ENCODE data around the gene TAP2.

The TAP2 gene

DNA sequence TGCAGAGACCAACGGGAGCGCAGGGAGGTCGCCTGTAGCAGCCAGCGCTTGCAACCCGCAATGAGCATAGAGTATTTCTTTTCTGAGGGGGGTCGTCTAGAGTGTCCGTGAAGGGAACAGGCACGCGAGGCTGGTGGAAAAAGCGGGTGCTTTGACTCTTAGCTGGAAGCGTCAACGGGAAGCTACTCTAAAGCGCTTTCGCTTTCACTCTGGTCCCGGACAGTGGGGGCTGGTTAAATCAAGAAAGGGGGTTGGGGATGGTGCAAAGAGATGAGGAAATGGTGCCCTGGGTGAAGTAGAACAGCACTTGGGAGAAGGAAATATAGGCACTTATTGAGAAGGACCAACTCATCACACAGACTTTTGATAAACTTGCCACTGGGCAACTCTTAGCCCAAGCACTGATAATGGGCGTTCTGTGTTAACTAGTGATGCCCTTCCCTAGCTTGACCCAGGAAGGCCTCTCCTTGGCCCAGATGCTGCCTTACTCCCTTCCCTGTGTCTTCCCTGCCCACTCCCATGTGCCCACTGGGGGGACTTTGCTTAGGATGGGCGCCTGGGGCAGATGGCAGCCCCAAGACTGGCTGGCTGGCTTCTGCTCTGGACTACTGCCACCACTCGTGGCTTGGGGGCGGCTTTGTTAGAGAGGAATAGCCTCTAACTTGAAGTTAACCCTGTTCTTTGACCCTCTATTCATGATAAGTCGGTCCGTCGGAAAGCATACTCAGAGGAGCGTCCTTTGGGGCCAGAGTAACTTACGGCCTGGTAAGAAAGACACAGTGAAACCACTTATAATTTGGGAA lies 16.0 kb upstream of the TAP2 start:
- DNase-seq (ENCODE audit: low read depth, low spot score) = peak; percentile 58

DNA sequence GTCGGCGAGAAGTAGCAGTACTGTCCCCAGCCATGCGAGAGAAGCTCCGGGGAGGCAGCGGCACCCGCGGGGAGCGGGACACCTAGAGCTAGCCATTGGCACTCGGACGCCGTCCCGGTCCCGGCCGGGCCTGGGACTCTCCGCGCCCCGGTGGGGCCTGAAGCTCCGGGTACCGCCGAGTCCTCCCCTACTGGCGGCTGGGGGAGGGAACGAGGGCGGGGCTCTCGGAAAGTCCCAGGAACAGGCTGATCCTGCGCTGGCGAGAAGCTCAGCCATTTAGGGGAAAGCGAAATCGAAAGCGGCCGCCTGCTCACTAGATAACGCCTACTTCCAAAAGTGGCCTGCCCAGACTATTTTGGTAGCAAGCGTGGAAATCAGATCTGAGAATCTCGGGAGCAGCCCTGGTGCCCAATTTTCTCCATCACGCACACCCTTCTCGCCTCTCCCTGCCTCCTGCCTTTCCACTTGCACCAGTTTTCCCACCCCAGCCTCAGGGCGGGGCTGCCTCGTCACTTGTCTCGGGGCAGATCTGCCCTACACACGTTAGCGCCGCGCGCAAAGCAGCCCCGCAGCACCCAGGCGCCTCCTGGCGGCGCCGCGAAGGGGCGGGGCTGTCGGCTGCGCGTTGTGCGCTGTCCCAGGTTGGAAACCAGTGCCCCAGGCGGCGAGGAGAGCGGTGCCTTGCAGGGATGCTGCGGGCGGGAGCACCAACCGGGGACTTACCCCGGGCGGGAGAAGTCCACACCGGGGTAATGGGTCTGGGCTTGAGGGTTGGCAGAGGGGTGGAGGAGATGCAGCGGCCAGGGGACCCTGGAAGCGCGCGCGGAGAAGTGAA lies 15.2 kb upstream of the TAP2 start, which contains the start of the genes PSMB9 and TAP1:
TSS of gene PSMB9 (plus strand) at position 652 of the 835 bp plus-strand sequence. CDS start at position 690, 38 bp downstream.
TSS of gene TAP1 (minus strand) at position 164 of the 835 bp plus-strand sequence. CDS start at position 96, 68 bp downstream.
- peak; percentile 96 for DNase-seq (ENCODE audit: low read depth, low spot score)

DNA sequence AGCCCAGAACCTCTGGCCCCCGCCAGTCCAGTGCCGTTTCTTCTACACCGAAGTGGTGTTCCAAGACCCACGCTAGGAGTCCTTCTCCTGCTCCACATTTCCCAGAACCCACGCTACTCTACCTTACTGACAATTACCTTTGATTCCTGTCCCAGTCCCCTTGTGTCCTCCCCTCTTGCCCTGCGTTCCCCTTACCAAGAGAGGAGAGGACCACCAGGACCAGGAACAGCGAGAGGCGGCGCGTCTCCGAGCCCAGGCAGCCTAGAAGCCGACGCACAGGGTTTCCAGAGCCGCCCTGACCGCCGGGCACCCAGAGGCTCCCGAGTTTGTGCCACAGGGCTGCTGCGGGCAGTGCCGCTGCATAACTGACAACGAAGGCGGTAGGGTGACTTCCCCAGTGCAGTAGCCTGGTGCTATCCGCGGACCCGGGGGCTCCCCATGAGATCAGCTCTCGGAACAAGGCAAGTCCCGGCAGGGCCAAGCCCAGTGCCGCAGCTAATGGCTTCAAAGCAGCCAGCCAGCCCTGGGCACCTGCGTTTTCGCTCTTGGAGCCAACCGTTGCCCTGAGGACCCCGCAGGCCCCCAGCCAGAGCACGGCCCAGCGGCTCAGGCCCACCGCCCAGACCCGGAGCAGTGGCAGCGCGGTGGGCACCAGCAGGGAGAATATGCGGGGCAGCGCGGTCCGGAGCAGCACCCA lies 14.5 kb upstream of the TAP2 start:
- DNase-seq (ENCODE audit: low read depth, low spot score) = no peak

DNA sequence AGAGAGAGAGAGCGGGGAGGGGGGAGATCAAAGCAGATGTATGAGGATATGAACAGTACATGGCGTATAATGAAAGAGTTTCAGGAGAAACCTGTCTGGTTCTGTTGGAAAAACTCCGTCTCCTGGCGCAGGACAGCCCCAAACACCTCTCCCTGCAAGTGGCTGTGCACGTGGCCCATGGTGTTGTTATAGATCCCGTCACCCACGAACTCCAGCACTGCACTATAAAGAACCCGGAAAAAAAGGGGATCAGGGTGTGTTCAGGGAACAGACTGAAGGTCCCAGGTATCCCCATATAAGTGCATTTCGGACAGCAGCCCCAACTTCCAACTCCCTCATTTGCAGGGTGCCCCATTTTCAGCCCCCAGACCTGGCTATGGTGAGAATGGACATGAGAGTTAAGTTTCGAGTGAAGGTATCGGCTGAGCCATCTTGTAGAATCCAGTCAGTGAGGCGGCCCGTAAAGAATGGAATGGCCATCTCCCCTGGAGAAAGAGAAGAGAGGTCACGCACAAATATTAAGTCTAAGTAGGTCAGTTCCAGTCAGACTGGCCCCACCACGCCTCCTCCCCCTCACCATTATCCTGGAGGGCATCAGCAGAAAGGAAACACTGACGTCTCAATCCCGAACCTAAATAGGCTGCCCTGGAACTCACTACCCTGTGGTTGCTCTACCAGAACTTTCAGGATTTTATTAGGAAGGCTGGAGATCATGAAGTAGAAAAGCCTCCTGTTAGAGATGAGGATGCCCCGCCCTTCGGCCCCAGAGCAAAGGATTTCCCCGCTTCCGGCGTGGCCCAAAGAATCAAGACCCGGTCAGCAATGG lies 13.7 kb upstream of the TAP2 start:
- no peak for DNase-seq (ENCODE audit: low read depth, low spot score)

- DNase-seq (ENCODE audit: low read depth, low spot score) = no peak
Observed at GRCh38 chr6:32851025-32851424, 12.5 kb upstream of the TAP2 start.

DNA sequence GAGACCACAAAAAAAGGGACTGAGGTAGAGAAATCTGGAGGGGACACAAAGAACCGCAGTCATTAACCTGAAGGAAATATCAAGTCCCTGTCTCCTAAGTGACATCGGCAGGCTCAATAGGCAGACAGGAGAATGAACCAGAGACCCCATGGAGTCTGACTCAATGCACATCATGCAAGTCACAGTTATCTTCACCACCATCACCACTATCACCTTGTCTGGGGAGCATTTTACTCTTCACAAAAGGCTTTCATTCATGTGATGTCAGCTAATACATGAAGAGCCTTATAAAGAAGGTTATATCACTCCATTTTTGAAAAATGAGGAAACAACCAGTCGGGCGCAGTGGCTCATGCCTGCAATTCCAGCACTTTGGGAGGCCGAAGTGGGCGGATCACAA lies 10.6 kb upstream of the TAP2 start:
- DNase-seq (ENCODE audit: low read depth, low spot score) = no peak

DNA sequence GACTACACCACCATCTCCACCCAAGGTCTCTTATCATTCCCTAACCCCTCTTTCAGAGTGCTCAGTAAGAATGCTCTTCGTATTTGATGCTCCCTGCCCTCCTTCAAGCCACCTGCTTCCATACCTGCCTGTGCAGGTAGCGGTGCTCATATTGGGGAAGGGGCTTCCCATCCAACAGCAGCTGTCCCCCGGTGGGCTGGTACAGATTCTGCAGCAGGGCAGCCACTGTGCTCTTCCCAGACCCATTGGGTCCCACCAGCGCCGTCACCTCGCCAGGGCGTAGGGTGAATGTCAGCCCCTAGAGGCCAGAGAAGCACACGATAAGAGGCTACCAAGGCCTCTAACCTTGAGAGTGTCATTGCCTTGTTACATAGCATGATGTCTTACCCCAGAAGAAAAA lies 9.3 kb upstream of the TAP2 start:
- no peak for DNase-seq (ENCODE audit: low read depth, low spot score)

DNA sequence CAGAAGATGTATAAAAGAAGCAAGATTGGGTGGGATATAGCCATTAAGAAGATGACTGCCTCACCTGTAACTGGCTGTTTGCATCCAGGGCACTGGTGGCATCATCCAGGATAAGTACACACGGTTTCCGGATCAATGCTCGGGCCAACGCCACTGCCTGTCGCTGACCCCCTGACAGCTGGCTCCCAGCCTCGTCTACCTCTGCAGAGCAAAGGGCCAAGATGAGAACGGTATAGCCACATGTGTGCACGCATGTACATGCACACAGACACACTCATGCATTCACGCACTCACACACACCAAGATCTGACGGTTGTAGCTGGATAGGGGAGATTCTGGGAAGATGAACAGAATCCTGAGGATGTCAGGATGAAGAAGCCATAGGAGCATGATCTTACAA lies 8.5 kb upstream of the TAP2 start:
- DNase-seq (ENCODE audit: low read depth, low spot score) = no peak

DNA sequence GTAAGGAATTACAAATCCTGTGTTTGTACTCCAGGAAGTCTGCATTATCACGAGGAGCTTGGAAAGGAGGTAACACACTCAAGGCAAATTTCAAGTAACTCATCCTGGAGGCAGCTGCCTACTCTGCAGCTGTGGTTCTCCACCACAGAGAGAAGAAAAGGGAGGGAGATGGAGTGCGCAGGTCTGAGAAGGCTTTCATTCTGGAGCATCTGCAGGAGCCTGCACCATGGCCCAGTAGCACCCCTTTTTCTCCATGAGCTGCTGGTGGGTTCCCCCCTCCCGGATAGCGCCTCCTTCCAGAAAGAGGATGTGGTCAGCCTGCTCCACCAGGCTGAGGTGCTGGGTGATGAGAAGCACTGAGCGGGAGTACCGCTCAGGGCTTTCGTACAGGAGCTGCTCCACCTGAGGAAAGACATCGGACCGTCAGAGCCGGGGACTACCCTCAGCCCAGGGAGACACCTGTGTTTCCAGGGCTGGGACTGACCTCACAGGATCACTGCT lies 6.9 kb upstream of the TAP2 start:
- no peak for DNase-seq (ENCODE audit: low read depth, low spot score)

- no peak for DNase-seq (ENCODE audit: low read depth, low spot score)
Observed at GRCh38 chr6:32844839-32845383, 6.4 kb upstream of the TAP2 start.

DNA sequence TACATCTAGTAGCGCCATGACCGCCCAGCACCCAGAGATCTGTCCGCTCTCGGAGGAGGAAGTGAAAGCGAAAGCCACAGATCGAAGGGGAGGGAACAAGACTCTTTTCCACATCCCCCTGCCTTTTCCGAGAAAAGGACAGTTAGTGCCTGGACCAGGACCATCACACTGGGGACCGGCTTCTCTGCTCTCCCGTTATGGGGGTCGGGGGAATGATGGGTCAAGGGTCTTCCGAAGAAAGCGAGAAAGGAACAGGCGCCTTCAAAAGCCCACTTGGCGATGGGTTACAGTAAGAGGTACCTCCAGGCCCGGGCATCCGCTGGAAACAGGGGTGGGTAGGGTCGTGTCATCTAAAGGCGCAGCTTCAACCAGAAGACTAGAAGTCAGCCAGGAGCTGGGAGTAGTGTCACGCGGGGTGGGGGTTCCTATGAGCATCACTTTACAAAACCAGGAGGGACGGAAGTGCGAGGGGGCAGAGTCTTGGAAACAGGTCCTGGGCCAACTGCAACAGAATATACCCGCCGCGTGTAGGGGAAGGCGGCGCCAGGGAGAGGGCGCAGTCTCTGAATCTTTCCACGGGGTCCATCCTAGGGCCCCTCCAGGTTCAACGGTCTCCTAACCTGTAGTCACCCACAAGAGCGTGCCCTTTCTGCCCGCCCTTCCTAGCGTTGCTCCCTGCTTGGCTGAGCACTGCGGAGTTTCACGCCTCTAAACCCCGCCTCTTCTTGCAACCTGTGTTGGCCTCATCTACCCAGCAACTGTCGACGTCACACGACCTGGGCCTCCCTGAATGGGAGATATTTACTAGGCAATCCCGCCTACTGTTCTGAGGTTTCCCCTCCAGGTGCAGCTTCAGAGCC lies 5.7 kb upstream of the TAP2 start, which contains the start of gene PSMB8:
TSS of gene PSMB8 (minus strand) at position 69 of the 860 bp plus-strand sequence. CDS start at position 18, 51 bp downstream.
- DNase-seq (ENCODE audit: low read depth, low spot score) = peak; percentile 98

DNA sequence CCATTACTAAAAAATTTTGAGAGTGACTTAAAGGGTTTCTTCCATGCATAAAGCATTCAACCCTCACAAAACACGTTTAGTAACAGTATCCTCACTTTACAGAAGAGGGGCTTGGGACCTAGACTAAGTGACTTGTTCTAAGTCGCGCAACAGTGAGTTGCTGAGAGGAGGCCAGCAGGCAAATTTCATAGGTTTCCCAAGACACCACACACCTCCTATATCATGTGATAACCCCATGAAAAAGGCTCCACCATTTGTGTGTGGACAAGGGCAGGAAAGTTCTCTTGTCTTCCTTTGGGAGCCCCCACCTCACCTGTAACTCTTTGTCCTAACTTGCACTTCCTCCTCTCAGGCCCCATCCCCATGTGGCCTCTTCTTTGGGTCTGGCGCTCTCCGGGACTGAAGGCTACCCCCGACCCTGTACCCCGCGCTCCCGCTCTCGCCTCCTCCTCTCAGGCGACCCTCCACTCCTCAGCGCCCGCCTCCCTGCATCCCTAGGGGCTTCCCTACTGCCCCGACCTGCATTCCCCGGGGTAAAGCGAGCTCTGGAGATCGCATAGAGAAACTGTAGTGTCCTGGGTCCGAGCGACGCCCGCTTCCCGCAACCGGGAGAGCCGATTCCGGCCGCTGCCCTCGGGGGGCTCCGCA lies 4.9 kb upstream of the TAP2 start:
- no peak for DNase-seq (ENCODE audit: low read depth, low spot score)

GRCh38 chr6:32842690-32843089 lies 4.2 kb upstream of the TAP2 start:
- DNase-seq (ENCODE audit: low read depth, low spot score) = no peak

DNA sequence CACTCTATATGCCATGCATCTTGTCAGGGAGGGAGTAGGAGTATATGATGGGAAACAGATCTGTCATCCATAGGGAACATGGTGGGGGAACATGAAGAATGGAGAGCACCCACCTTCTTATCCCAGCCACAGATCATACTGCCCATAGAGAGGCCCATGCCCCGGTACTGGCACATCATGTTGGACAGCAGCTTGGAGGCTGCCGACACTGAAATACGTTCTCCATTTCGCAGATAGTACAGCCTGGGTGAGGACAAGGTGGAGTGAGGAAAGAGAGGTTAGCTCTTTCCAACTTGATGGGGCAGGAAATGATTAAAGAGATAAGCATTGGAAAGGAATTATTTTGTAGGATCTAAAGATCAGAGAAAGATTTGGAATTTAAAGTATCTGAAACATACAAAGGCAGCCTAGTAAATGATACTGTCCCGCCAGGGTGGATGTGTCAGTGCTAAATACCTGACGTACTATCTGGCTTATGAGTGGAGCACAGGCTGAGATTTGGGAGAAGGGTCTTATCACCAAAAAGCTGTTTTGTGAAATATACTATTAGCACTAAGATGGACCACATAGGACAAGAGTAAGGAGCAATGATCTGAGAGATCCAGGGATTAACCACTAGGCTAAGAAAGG lies 3.6 kb upstream of the TAP2 start:
- no peak for DNase-seq (ENCODE audit: low read depth, low spot score)

DNA sequence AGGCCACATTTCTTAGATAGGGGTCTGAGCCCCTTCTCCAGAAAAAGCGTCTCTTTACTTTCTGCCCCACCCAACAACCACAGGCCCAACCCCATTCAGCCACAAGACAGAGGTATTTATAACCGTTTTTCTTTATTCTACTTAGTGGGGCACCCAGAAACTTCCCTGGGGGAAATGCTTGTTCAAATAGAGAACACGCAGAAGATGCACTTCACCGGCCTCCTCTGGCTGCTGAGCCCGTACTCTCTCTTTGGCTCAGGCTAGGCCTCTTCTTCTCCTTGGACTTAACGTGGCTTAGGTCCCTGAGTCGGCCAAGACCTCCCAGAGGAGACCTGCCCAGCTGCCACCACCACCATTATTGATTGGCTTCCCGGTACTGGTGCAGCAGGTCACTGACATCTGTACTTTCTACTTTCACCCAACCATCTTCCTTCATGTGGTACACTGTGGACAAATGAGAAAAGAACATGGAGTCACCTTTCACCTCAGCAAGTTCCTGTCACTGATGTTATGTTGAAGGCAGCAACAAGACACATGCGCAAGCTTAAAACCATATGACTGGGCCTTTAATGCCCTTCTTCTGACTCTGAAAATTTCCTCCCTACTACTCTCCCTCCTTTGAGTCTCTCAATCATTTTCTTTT lies 2.2 kb upstream of the TAP2 start:
- DNase-seq (ENCODE audit: low read depth, low spot score) = no peak

GRCh38 chr6:32839356-32839755 lies 817 bp upstream of the TAP2 start:
- no peak for DNase-seq (ENCODE audit: low read depth, low spot score)

- DNase-seq (ENCODE audit: low read depth, low spot score) = no peak
Observed at GRCh38 chr6:32837651-32838113, 857 bp downstream of the TAP2 start.

DNA sequence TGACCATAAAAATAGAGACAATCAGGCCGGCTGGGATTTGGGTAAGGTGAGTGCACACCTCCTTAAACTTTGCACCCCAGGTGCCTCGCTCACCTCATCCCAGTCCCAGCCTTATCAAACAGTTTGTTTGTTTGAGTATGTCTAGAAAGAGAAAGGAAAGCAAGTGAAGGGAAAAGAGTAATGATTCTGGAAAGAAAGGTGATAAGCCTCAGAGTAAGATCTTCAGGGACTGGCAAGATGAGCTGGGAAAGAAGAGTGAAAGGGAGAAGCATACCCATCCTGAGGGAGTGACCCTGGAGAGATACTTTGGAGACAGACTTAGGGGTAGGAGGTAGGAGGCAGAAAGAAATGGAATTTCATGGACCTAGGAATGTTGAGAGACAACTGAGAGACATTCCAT lies 1.7 kb downstream of the TAP2 start:
- DNase-seq (ENCODE audit: low read depth, low spot score) = no peak

Data from activated naive CD8-positive, alpha-beta T cell treated with anti-CD3 and anti-CD28 coated beads, Interleukin-2, amount 50 U/mL, for 16 hours (primary cell).